ENCODE measurements around the gene PPFIA3.
"Not testable (repeated sequence)": the region's sequence is repeated elsewhere in the genome, so short reads cannot be mapped to it uniquely, and the experiment has no call there.

The PPFIA3 gene

GRCh38 chr19:49103331-49104085, 15.8 kb upstream of the PPFIA3 start:
- DNase-seq (ENCODE audit: low read depth), result no peak

GRCh38 chr19:49104229-49104864, 15.0 kb upstream of the PPFIA3 start:
- DNase-seq (ENCODE audit: low read depth), result no peak

GRCh38 chr19:49106648-49107135, 12.7 kb upstream of the PPFIA3 start:
- peak; percentile 65 for DNase-seq (ENCODE audit: low read depth)

GRCh38 chr19:49107625-49108459, 11.5 kb upstream of the PPFIA3 start:
- no peak for DNase-seq (ENCODE audit: low read depth)

- no peak for DNase-seq (ENCODE audit: low read depth)
These were observed 10.3 kb upstream of the PPFIA3 start for GRCh38 chr19:49109051-49109450.

- DNase-seq (ENCODE audit: low read depth), result no peak
These were observed 9.6 kb upstream of the PPFIA3 start for GRCh38 chr19:49109569-49110233.

- no peak for DNase-seq (ENCODE audit: low read depth)
These were observed 8.8 kb upstream of the PPFIA3 start for GRCh38 chr19:49110567-49110966.

GRCh38 chr19:49111218-49111998, 7.9 kb upstream of the PPFIA3 start:
- DNase-seq (ENCODE audit: low read depth), result no peak

- peak; percentile 83 for DNase-seq (ENCODE audit: low read depth)
These were observed 5.3 kb upstream of the PPFIA3 start, which contains the start of gene LIN7B for GRCh38 chr19:49113762-49114629. Gene LIN7B (plus strand): TSS chr19:49114370. CDS start chr19:49114405, 35 bp downstream.

GRCh38 chr19:49114630-49115363, 4.5 kb upstream of the PPFIA3 start:
- DNase-seq (ENCODE audit: low read depth), result peak; percentile 50

GRCh38 chr19:49116544-49116943, 2.8 kb upstream of the PPFIA3 start:
- DNase-seq (ENCODE audit: low read depth), result no peak

GRCh38 chr19:49117677-49118564, 1.4 kb upstream of the PPFIA3 start:
- no peak for DNase-seq (ENCODE audit: low read depth)

GRCh38 chr19:49118565-49119410, 556 bp upstream of the PPFIA3 start, which contains the start of gene C19orf73:
Gene C19orf73 (minus strand): TSS chr19:49119143. CDS start chr19:49119022, 121 bp downstream.
- DNase-seq (ENCODE audit: low read depth), result peak; percentile 95

GRCh38 chr19:49120325-49120683, 960 bp downstream of the PPFIA3 start:
- DNase-seq (ENCODE audit: low read depth), result no peak

GRCh38 chr19:49120868-49121267, 1.5 kb downstream of the PPFIA3 start:
- DNase-seq (ENCODE audit: low read depth), result no peak

- not testable (repeated sequence) for DNase-seq (ENCODE audit: low read depth)
These were observed 2.5 kb downstream of the PPFIA3 start for GRCh38 chr19:49121841-49122240.

GRCh38 chr19:49123285-49123684, 3.9 kb downstream of the PPFIA3 start:
- DNase-seq (ENCODE audit: low read depth), result not testable (repeated sequence)
